H4 (cell line): ENCODE results near the gene GPR31. TPM values are rescaled to one million over a fixed set of nuclear protein-coding genes. Genes with fewer than 3 reads are reported as not detected.

Source experiments
- DNase-seq: peaks from one replicate; pipeline ENCODE4 v3.0.0-alpha.2; 2015; ENCODE audit warnings: low spot score
- total RNA-seq: library from RNA; depleted of rRNA; stranded (reverse); fragments of >200 nt; shearing (Covaris generic); gene quantifications from 2 replicates; pipeline ENCODE4 v1.2.3, GENCODE V29; 2014; rRNA removed

Gene GPR31
- total RNA-seq, 1 experiment from 2014 or later: not detected

GRCh38 chr6:167118839-167119238, 38.9 kb downstream of the GPR31 start:
- no peak for DNase-seq

- no peak for DNase-seq
These were observed 39.8 kb downstream of the GPR31 start for GRCh38 chr6:167118006-167118405.

- DNase-seq: no peak
These were observed 40.9 kb downstream of the GPR31 start for GRCh38 chr6:167116838-167117228.

GRCh38 chr6:167116109-167116837, 41.5 kb downstream of the GPR31 start:
- DNase-seq: no peak

- no peak for DNase-seq
These were observed 42.7 kb downstream of the GPR31 start for GRCh38 chr6:167115054-167115453.

- no peak for DNase-seq
These were observed 43.6 kb downstream of the GPR31 start for GRCh38 chr6:167113935-167114910.

- no peak for DNase-seq
These were observed 44.6 kb downstream of the GPR31 start for GRCh38 chr6:167113047-167113754.

- DNase-seq: no peak
These were observed 45.4 kb downstream of the GPR31 start for GRCh38 chr6:167112421-167112820.

- no peak for DNase-seq
These were observed 46.2 kb downstream of the GPR31 start for GRCh38 chr6:167111597-167111996.

GRCh38 chr6:167109651-167110050, 48.1 kb downstream of the GPR31 start:
- DNase-seq: no peak

- DNase-seq: no peak
These were observed 49.5 kb downstream of the GPR31 start for GRCh38 chr6:167108278-167108677.

GRCh38 chr6:167107787-167108186, 50.0 kb downstream of the GPR31 start:
- DNase-seq: no peak

GRCh38 chr6:167106406-167106805, 51.4 kb downstream of the GPR31 start:
- no peak for DNase-seq

Other genes starting within 250 kb of the GPR31 start
- 9.8 and 19.8 TPM in 2 replicates for gene RNASET2, start 201.4 kb downstream of the GPR31 start, total RNA-seq
- gene CEP43, start 158.6 kb downstream of the GPR31 start, total RNA-seq: 16.7 and 17.4 TPM in 2 replicates
- not detected in 2 replicates for gene CCR6, start 34.9 kb downstream of the GPR31 start, total RNA-seq
- not detected in 2 replicates for gene UNC93A, start 133.3 kb upstream of the GPR31 start, total RNA-seq
- not detected in 2 replicates for gene TTLL2, start 167.1 kb upstream of the GPR31 start, total RNA-seq